IMR-90 (cell line): ENCODE data around the gene HOXD8. TPM values are rescaled to one million over a fixed set of nuclear protein-coding genes. Genes with fewer than 3 reads are reported as not detected.

Source experiments
- ATAC-seq: fragments of 200-7000 bp; cut with Tn5 transposase; 2 replicates; pipeline ENCODE4 v1.9.1; 2020; ENCODE audit warnings: low read depth, mild to moderate bottlenecking, moderate library complexity
- BruUV-seq: library from RNA; stranded (reverse); fragments of 400-500 nt; replicated peaks from 2 replicates; lab custom pipeline; 2021; lab: Mats Ljungman, UMichigan
- CTCF ChIA-PET: fragments of 300-600 bp; formaldehyde crosslinking; extraction: SDS; loops from one replicate; lab custom pipeline; 2021; ENCODE audit warnings: antibody characterized with exemption; lab: Yijun Ruan, JAX
- POLR2A ChIA-PET: fragments of 300-600 bp; sonication (Branson Sonifier 250); formaldehyde crosslinking; loops from one replicate; lab custom pipeline; 2022; ENCODE audit warnings: antibody characterized with exemption; ENCODE audit not compliant: unreplicated experiment; lab: Charles Lee
- DNase-seq: peaks from one replicate; pipeline ENCODE4 v3.0.0; 2013
- H2AFZ ChIP-seq: replicated peaks from 2 replicates; pipeline ENCODE3; 2013; ENCODE audit warnings: low read length, mild to moderate bottlenecking; ENCODE audit not compliant: poor library complexity
- H2AK5ac ChIP-seq: 2 replicates; pipeline ENCODE4 v1.6.1; 2013; ENCODE audit warnings: low read depth, low read length, inconsistent platforms
- H2AK9ac ChIP-seq: replicated peaks from 2 replicates; pipeline ENCODE3; 2013; ENCODE audit warnings: mild to moderate bottlenecking, low read depth, low read length, moderate library complexity; ENCODE audit not compliant: poor library complexity
- H2BK120ac ChIP-seq: 2 replicates; pipeline ENCODE4 v1.6.1; 2013; ENCODE audit warnings: low read depth, low read length, inconsistent platforms
- H2BK15ac ChIP-seq: 3 replicates; pipeline ENCODE4 v1.6.1; 2013; ENCODE audit warnings: low read depth, low read length, inconsistent platforms
- H2BK20ac ChIP-seq: 2 replicates; pipeline ENCODE4 v1.6.1; 2013; ENCODE audit warnings: low read depth, mild to moderate bottlenecking, inconsistent platforms, low read length, moderate library complexity
- H2BK5ac ChIP-seq: 2 replicates; pipeline ENCODE4 v1.6.1; 2013; ENCODE audit warnings: mild to moderate bottlenecking, low read depth, low read length, inconsistent platforms; ENCODE audit not compliant: poor library complexity, severe bottlenecking
- H3K14ac ChIP-seq: replicated peaks from 2 replicates; pipeline ENCODE4 v1.6.1; 2013; ENCODE audit warnings: low read depth, low read length, inconsistent platforms
- H3K18ac ChIP-seq: 2 replicates; pipeline ENCODE4 v1.6.1; 2013; ENCODE audit warnings: low read depth, low read length, control low read depth
- H3K23ac ChIP-seq: 2 replicates; pipeline ENCODE4 v1.6.1; 2013; ENCODE audit warnings: low read depth, low read length, inconsistent platforms
- H3K27ac ChIP-seq: 2 replicates; pipeline ENCODE4 v1.5.1; 2013; ENCODE audit warnings: mild to moderate bottlenecking, control low read depth, low read length; ENCODE audit not compliant: insufficient read depth
- H3K27me3 ChIP-seq: 2 replicates; pipeline ENCODE4 v1.6.1; 2013; ENCODE audit warnings: low read length; ENCODE audit not compliant: control insufficient read depth, insufficient read depth
- H3K36me3 ChIP-seq: 2 replicates; pipeline ENCODE4 v1.6.1; 2013; ENCODE audit warnings: low read length, mixed read lengths; ENCODE audit not compliant: control insufficient read depth, insufficient read depth
- H3K4ac ChIP-seq: 2 replicates; pipeline ENCODE4 v1.6.1; 2013; ENCODE audit warnings: low read depth, low read length, inconsistent platforms
- H3K4me1 ChIP-seq: 2 replicates; pipeline ENCODE4 v1.6.1; 2013; ENCODE audit warnings: low read length, mixed read lengths; ENCODE audit not compliant: control insufficient read depth, insufficient read depth
- H3K4me2 ChIP-seq: 2 replicates; pipeline ENCODE4 v1.6.1; 2013; ENCODE audit warnings: low read depth, mild to moderate bottlenecking, control low read depth, low read length, moderate library complexity
- H3K4me3 ChIP-seq: 2 replicates; pipeline ENCODE4 v1.5.1; 2013; ENCODE audit warnings: low read depth, mild to moderate bottlenecking, control low read depth, low read length, moderate library complexity; ENCODE audit not compliant: insufficient read depth
- H3K56ac ChIP-seq: 2 replicates; pipeline ENCODE4 v1.6.1; 2013; ENCODE audit warnings: low read length, inconsistent platforms; ENCODE audit not compliant: insufficient read depth; ENCODE audit errors: extremely low read depth
- H3K79me1 ChIP-seq, 2 experiments: 2 replicates each; pipeline ENCODE4 v1.6.1; 2013; ENCODE audit warnings: low read length in 2 of 2, inconsistent platforms in 1 of 2, low read depth in 1 of 2
- H3K9ac ChIP-seq: 2 replicates; pipeline ENCODE4 v1.6.1; 2013; ENCODE audit warnings: low read depth, low read length, control low read depth
- H3K9me1 ChIP-seq: 2 replicates; pipeline ENCODE4 v1.6.1; 2013; ENCODE audit warnings: low read length, inconsistent platforms; ENCODE audit not compliant: insufficient read depth
- H3K9me3 ChIP-seq: 2 replicates; pipeline ENCODE4 v1.6.1; 2013; ENCODE audit warnings: low read length; ENCODE audit not compliant: control insufficient read depth, insufficient read depth
- H4K20me1 ChIP-seq: 2 replicates; pipeline ENCODE4 v1.6.1; 2013; ENCODE audit warnings: low read length, inconsistent platforms; ENCODE audit not compliant: insufficient read depth
- H4K5ac ChIP-seq: 2 replicates; pipeline ENCODE4 v1.6.1; 2013; ENCODE audit warnings: mild to moderate bottlenecking, low read depth, low read length, control low read depth
- H4K8ac ChIP-seq, 2 experiments: 2 replicates each; pipeline ENCODE4 v1.6.1; 2013; ENCODE audit warnings: low read depth in 2 of 2, low read length in 2 of 2, control low read depth in 1 of 2, inconsistent platforms in 1 of 2
- H4K91ac ChIP-seq: 2 replicates; pipeline ENCODE4 v1.6.1; 2013; ENCODE audit warnings: low read depth, low read length, inconsistent platforms; ENCODE audit not compliant: insufficient read depth
- CHD1 ChIP-seq: IDR thresholded peaks from 2 replicates; pipeline ENCODE4 v1.6.1; 2012; ENCODE audit warnings: low read depth, low read length, improper control_type of control experiment
- ELK1 ChIP-seq: fragments of 150-350 bp; IDR thresholded peaks from 2 replicates; pipeline ENCODE4 v1.6.1; 2016; ENCODE audit warnings: low read depth, mild to moderate bottlenecking, low read length, moderate library complexity, borderline replicate concordance
- MAFK ChIP-seq: IDR thresholded peaks from 2 replicates; pipeline ENCODE4 v1.6.1; 2012; ENCODE audit warnings: low read depth, low read length, improper control_type of control experiment
- RCOR1 ChIP-seq: IDR thresholded peaks from 2 replicates; pipeline ENCODE4 v1.6.1; 2012; ENCODE audit warnings: mild to moderate bottlenecking, low read length, improper control_type of control experiment; ENCODE audit not compliant: insufficient replicate concordance
- RFX5 ChIP-seq: IDR thresholded peaks from 2 replicates; pipeline ENCODE4 v1.8.0; 2012; ENCODE audit warnings: low read depth, mild to moderate bottlenecking, low read length, moderate library complexity
- WGBS, 2 experiments: methylation state at CpG; one replicate each; pipeline versions ENCODE4 v1.1.5 to v1.1.7; 2013; ENCODE audit warnings: missing lambda C conversion rate in 2 of 2; ENCODE audit not compliant: insufficient read length in 1 of 2; ENCODE audit errors: extremely low coverage in 2 of 2; 5-methylcytosine and 5-hydroxymethylcytosine counted together
- dilution Hi-C: fragments of 300-500 bp; cut with HindIII; formaldehyde crosslinking; loops from one replicate; pipeline ENCODE4 v1.14.3; 2018; ENCODE audit warnings: low sequenced_read_pairs; ENCODE audit not compliant: unreplicated experiment
- in situ Hi-C: fragments of 300-500 bp; cut with MboI; formaldehyde crosslinking; loops from 3 replicates; pipeline ENCODE4 v1.14.3; 2019; ENCODE audit warnings: low sequenced_read_pairs, inconsistent platforms, mixed read lengths
- intact Hi-C: fragments of 100-400 bp; cut with micrococcal nuclease; formaldehyde crosslinking; loops from 2 replicates; pipeline ENCODE4 v1.10.0; 2022
- polyA plus RNA-seq, 3 experiments: library from polyadenylated mRNA; depleted of rRNA; stranded (reverse); fragments of >200 nt; gene quantifications; 2 replicates each; pipeline ENCODE4 v1.2.3, GENCODE V29; 2012; ENCODE audit warnings: low replicate concordance in 1 of 3
- total RNA-seq: library from RNA; depleted of rRNA; stranded (reverse); fragments of >200 nt; gene quantifications from 2 replicates; pipeline ENCODE4 v1.2.3, GENCODE V29; 2012

HOXD8 gene
- total and polyA plus RNA-seq, 2 of the 4 experiments (the other 2 are of a cell fraction), result not detected

- H3K36me3 ChIP-seq, result no peaks in the 10 kb centered on the region
- no peak overlapping the region for H2AK9ac ChIP-seq
- BruUV-seq, result no TSS peak
- no peak overlapping the region for H2BK120ac ChIP-seq
- in situ Hi-C loops, result loop anchor here (10.0 kb wide), 2 partner anchors 330 to 1030 kb away; no protein-coding TSS in a partner anchor
- no peak overlapping the region for H4K5ac ChIP-seq
- H3K4ac ChIP-seq, result no peak overlapping the region
- no peaks in the 10 kb centered on the region; the same call in 1 of the 2 replicates for H4K20me1 ChIP-seq
- no peak overlapping the region for H3K27ac ChIP-seq
- ChIA-PET CTCF (no interaction called here), POLR2A (no interaction called here)
- H3K9ac ChIP-seq, result no peak overlapping the region
- H3K18ac ChIP-seq, result no peak overlapping the region
- dilution Hi-C loops, result no loop called here
- H2BK15ac ChIP-seq, result no peak overlapping the region
- 4% methylated on average over 7 of the region's 34 CpGs; no CpG with 5 or more reads in 1 of the 2 experiments for WGBS, 2 experiments
- no peak overlapping the region for H3K14ac ChIP-seq
- DNase-seq, result no peak
- no peak overlapping the region for H3K4me3 ChIP-seq
- H3K23ac ChIP-seq, result no peak overlapping the region
- no peak overlapping the region for H4K8ac ChIP-seq
- no peak overlapping the region for H3K56ac ChIP-seq
- no peak overlapping the region for H2BK5ac ChIP-seq
- intact Hi-C loops, result no loop called here
- no peaks in the 10 kb centered on the region for H3K4me1 ChIP-seq
- TF ChIP-seq RCOR1 (no peak), RFX5 (no peak), CHD1 (no peak), MAFK (no peak), ELK1 (no peak)
- no peaks in the 10 kb centered on the region for H3K79me1 ChIP-seq
- no peak overlapping the region for H2AK5ac ChIP-seq
- no peak overlapping the region for H2BK20ac ChIP-seq
- H4K91ac ChIP-seq, result no peak overlapping the region
- H3K4me2 ChIP-seq, result no peak overlapping the region
- no peak for ATAC-seq
- H3K27me3 ChIP-seq, result peaks cover 92% of the 10 kb centered on the region
- no peaks in the 10 kb centered on the region for H3K9me1 ChIP-seq
- H2AFZ ChIP-seq, result no peak overlapping the region
- peaks cover 3% of the 10 kb centered on the region; the same call in 1 of the 2 replicates for H3K9me3 ChIP-seq
Observed at GRCh38 chr2:176124110-176124946, 5.2 kb upstream of the HOXD8 start.
